GM19193 (cell line): ENCODE data around the gene SSTR5.

ENCODE experiments used
- POLR2A ChIP-seq: IDR thresholded peaks from 4 replicates; pipeline ENCODE4 v1.6.1; 2011; ENCODE audit not compliant: insufficient read depth, insufficient read length; ENCODE audit errors: extremely low read depth

SSTR5 gene

DNA sequence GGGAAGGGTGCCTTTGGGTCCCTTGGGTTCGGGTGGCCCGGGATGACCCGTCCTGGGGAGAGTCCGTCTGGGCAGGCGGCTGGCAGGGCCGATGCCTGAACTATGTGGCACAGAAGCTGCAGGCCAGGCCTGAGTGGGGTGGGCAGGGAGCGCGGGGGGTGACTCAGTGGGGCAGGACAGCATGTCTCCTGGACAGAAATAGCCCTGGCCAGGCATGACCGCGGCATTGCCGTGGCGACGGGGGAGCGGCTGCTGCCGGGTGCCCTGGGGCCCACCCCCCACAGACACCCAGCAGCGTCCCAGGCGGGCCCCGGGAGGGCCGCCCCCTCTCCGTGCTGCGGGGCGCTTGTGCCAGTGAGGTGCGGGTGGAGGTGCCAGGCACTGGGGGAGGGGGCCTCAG is 25.3 kb downstream of the SSTR5 start:
- no peak for TF ChIP-seq POLR2A

DNA sequence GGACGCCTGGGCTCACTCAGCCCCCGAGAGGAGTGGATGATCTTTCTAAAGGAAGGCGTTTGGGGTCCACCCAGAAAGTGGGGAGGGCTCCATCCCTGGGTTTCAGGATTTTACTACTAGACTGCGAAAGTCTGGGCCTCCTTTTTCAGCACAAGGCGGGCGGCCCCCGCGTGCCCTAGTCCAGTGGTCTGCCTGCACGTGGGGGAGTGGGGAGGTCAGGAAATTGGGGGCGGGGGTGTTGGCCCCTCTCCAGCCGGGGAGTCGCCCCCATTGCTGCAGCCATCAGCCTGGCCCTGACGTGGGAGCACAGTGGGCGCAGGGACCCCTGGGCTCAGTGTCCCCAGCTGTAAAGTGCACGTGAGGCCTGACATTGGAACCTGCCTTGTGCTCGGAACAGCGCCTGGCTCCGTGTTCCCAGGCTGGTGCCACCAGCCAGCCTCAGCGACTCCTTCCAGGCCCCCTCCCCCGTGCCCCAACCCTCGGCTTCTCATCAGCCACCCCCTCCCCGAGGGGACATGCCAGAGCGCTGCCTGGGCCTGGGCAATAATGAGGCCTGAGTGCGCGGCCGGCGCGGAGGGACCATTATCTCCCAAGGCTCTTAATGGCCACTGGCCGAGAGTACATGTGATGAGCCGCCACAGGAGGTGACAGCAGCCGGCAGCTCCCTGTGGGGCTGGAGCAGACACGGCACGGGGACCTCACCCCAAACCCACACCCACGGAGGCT is 25.9 kb downstream of the SSTR5 start:
- TF ChIP-seq POLR2A = no peak

DNA sequence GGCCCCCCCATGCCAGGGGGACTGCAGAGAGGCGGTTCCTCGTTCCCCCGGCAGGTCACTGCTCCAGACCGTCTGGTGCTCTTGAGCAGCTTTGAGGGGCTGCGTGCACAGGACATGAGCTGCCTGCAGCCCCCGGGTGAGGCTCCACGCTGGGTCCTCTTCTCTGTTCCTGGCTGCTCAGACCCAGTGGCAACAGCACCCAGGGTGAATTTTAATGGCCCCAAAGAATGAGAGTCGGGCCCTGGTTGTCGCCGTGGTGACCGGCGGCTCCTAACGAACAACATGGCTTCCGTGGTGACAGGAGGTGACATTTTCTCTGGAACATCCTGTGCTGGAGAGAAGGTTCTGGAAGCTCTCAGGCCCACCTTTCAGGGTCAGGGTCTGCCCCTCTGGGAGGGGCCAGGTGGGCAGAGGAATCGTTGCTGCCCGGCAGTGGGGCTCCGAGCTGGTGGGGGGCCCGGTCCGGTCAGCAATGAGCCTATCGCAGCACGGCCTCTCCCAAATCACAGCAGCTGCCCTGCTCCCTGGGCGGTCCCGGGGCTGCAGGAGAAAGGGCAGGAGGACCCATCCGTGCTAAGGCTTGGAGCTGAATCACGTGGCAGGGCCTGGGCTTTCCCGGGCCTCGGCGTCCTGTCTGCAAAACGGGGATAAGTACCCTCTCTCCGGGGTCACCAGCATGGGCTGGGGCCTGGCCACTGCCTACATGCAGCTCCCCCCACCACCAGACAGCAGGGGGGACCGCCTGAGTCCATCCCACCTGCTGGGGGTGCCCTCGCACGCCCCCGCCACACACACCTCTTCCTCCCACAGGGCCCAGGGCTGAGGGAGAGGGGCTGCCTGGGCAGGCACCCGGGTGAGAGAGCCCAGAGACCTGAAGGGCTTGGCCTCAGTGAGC is 26.9 kb downstream of the SSTR5 start:
- TF ChIP-seq POLR2A = no peak

DNA sequence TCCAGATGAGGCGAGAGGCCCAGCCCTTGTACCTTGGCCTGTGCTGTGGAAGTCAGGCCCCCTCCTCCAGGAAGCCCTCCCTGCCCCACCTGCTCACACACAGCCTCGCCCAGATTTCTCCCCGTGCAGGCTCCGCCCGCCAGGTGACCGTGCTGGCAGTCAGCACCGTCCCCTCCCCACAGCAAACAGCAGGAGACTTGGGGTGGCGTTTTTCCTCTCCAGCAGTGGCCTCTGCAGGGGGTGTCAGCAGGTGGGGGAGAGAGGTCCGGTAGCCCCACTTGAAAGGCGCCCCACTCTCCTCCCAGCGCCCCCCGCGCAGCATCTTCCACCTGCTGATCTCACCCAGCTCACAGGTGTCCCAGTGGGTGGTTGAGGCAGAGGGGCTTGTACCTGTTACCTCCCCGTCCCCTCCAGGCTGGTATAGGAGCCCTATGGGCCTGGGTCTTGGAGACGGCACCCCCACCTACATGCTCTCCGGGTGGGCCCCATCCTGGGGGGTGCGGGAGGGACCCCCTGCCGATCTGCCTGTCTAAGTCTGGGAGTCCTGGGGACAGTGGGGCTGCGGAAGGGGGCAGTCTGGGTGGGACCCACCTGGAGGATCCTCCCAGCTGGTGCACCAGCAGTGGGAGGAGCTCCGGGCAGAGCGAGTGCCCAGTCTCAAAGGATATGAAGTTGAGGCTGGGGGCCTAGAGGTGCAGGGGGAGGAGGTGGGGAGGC is 27.7 kb downstream of the SSTR5 start:
- no peak for TF ChIP-seq POLR2A

DNA sequence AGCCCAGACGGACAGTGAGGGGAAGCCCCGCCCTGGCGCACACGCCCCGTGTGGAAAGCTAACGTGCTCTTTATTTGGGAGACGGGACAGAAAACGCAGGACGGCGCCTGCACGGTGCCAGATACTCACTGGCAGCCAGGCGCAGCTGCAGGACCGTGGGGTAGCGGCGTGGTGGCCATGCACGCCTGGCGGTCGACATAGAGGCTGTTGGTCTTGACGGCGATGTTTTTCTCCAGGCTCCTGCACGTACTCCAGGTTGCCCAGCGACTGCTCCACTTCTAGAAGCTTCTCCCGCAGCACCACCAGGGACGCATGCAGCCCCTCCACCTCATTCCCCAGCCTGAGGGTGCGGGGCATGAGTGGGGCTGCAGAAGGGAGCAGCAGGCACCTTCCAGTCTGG is 28.6 kb downstream of the SSTR5 start:
- no peak for TF ChIP-seq POLR2A

DNA sequence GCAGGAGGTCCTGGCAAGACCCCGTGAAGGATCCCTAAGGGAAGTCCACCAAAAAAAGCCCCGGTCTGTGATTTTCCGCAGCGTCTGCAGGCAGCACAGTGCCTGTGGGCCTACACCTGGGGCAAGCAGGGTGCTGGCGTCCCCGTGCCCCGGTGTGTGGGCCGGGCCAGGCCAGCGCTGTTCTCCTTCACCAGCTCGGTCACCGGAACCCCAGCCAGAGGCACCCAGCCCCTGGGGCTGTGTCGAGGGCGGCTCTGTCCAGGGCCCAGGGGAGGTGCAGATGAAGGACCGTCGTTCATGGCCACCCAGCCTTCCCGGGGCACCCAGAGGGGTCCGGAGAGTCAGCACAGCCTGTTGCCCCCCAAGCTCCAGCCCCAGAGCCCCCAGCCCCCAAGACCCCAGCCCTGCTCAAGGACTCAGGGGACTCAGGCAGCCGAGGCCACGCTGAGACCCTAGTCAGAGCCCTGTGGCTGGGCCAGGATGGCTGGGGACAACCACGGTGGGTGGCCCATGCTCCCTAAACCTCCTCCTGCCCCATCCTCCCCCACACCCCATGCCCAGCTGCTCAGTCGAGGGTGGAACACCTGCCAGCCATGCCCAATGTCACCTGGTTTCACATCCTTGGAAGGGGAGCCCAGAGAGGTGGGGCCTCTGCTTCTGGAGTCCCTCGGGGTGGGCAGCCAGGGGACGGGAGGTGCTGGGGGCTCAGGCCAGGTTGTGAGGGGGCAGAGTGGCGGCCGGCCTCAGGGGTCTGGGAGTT is 29.2 kb downstream of the SSTR5 start:
- TF ChIP-seq POLR2A = no peak

DNA sequence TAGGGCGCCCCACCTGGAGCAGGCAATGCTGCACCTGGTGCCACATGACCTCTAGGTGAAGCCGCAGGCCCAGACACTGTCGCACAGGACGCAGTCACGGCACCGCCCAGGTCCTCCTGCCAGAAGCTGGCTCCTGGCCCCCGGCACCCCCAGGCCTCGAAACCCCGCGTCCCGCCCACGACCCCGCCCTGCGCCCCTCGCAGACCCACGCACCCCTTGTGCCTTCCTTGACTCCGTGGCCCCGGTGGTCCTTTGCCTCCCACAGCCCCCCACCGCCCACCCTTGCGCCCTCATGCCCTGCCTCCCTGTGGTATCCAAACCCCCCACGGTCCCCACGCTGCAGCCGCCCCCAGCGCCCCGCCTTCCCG is 29.8 kb downstream of the SSTR5 start:
- TF ChIP-seq POLR2A = no peak

DNA sequence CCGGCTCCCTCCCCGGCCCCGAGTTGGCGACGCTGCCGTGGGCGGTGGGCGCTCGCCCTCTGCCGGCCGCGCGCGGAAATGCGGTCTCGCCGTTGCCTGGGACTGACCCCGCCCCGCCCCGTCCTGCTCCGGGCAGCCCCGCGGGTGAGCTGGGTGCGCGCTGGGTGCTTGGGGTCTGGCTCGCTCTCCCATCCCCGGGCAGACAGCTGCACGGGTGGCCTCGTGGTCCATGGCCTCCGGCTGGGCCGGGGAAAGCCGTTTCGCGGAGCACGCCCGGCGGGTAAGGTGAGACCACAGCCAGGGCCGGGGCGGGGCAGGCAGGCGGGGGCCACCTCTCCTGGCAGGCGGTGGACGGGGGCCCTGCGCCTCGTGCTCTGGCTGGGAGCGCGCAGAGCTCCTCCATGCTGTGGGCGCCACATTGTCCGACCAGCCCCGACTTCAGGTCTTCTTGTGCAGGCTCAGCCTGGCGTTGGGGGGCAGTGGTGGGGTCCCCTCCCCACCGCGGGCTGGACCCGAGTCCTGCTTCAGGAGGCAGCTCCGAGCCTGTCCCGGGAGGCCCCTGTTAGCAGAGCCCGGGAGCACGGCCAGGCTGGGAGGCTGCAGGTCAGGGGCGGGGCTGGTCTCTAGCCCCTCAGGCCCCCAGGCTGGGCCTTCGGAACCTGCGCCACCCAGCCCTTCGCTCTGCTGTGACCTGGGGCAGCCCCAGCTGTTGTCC is 30.5 kb downstream of the SSTR5 start:
- TF ChIP-seq POLR2A = no peak

DNA sequence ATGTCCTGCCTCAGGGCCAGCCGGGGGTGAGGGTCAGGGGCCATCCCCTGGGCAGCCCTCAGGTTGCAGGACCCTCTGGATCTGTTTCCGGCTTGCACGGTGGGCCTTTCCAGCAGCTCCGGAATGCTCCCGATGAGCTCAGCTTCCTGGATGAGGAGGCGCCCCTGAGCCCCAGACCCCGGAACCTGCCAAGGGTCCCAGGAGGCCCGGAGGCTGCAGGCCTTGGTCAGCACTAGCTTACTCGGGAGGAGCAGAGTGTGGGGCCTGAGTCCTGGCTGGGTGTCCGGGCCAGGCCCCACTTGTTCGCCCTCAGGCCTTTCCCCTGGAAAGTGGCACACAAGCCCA is 31.1 kb downstream of the SSTR5 start:
- TF ChIP-seq POLR2A = no peak

DNA sequence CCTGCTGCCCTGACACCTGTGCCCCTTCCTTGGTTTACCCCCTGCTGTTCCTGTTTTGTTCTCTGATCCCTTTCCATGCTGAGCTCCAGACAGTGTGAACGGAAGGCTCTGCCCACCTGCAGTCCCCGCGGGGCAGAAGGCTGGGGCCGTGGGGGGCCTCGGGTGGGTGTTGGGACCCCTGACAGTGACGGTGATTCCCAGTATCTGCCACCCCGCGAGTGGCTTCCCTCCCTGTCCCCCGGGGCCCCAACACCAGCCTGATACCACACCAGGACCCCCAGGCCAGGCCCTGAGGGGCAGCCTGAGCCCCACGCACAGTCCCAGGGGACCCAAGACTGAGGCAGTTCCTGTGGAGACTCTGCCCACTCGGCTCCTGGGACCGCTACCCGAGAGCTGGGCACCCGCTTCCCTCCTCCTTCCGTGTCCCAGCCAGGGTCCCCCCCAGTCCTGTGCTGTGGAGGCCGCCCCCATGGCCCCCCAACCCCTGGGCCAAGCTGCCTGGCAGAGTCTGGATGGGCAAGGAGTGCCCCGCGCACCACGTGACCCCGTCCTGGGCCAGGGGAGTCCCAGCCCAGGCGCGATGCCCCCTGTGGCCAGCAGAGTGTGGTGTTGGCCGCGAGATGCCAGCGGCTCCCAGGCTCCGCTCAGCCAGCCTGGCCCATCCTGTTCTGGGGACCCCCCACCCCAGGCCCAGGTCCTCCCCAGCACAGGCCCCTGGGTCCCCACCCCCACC is 33.5 kb downstream of the SSTR5 start:
- TF ChIP-seq POLR2A = no peak

DNA sequence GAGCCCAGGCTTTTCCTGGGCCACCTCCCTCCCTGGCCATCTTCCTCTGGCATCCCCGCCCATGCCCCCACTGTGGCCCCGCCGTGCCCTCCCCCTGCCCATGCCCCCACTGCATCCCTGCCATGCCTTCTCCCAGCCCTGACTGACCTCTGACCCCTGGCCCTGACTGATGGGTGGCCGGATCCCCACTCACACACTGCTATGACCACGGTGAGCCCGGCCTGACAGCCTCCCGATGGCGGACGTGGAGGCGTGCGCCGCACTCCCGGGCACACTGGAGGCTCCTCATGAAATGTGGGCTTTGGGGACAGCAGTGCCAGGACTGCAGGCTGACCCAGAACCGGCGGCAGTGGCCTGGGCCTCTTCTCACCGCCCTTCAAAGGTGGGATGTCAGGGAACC is 34.1 kb downstream of the SSTR5 start:
- no peak for TF ChIP-seq POLR2A

DNA sequence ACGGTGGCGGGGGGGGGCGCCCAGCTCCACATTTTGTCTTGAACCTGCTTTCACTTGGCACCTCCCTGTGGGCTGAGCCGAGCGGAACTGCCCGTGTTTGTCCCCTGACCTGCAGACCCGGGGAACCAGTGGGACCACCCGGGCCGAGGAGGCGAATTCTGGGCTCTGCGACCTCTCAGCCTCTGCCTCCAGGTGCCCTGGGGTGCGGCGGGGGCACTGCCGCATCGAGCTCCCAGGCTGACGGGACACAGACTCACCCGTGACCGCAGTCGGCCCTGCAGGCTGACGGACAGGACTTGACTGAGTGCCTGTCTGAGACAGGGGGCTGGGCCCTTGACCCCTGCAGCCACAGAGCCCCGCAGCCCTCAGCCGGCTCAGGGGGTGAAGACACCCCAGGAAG is 34.6 kb downstream of the SSTR5 start:
- no peak for TF ChIP-seq POLR2A

DNA sequence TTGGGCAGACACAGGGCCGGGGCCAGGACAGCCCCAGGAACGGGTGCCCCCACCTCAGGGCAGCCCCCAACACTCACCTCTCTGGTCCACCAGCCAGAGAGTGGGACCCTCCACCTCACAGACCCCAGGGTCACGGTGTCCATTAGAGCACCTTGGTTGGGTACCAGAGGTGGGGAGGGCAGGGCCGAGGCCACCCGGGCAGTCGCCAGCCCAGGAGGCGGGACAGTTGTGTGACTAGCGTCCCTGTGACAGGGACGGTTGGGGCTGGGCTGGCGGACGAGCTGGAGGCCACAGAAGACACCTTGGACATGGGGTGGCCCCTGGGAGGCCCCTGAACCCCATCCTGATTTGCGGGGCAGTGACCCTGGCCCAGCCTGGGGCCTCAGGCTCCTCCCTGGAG is 35.2 kb downstream of the SSTR5 start:
- TF ChIP-seq POLR2A = no peak
